ENCODE measurements around the gene CDK6.

Gene CDK6

DNA sequence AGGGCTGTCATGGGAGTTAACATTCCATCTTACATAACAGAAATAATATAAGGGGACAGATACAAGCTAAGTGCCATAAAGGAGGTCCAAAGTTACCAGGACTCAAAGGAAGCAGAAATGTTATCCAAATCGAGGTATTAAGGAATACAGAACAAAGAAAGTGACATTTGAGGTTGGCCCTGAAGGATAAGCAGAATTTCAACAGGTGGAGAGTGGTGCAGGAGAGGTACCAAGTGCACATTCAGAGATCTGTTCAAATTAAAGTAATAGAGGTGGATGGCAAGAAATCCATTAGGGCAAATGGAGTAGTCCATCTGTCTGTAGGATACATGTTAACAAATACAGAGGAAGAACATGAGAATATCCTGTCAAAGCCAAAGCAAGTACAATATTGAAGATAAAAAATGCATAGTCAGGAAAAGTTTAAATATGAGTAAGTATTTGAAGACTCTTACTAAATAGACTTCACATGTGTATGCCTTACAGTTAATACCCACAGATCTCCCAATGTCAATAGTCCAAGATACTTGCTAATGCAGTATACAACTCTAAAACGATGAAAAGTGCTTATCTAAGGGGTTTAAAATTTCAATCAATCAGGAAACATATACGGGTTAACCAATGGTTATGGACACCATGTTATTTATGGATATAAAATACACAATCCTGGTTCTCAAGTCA lies 10.0 kb downstream of the CDK6 start:
- DNase-seq (ENCODE audit: low read depth), result no peak

DNA sequence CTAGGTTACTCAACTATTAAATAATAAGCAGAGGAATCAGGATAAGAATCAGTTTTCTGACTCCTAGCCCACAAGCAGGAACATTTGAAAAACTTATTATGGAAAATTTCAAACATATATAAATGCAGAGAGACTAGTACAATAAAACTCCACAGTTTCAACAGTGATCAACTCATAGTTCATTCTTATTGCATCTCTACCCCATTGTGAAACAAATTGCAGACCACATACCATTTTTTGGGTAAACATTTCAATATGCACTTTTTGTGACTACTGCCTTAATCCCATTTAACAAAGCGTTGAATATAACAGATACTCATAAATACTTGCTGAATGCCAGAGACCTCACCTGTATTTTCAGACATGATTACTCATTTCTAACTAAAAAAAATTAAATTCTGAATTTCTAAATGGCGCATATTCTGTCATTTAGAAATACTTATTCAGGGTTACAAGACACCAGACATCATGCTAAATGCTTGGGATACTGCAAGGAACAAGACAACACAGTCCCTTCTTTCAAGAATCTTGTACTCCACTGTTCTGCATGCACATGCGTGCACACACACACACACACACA lies 11.4 kb downstream of the CDK6 start:
- DNase-seq (ENCODE audit: low read depth), result no peak

DNA sequence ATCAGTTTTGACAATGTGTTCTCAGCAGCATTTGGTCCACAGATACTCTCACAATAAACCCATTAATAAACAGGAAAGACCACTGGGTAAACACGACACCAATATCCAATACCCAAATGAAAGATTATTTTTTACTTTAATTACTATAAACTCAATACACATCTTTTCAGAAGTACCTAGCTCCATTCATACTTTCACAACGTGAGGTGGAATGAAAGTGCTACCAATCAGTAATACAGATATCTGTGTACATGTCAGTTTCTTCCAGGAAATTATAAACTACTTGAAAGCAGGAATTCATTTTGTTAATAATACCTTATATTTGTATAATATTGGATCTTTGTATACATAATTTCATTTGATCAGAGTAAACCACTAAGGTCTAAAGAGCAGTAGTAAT lies 11.9 kb downstream of the CDK6 start:
- no peak for DNase-seq (ENCODE audit: low read depth)

DNA sequence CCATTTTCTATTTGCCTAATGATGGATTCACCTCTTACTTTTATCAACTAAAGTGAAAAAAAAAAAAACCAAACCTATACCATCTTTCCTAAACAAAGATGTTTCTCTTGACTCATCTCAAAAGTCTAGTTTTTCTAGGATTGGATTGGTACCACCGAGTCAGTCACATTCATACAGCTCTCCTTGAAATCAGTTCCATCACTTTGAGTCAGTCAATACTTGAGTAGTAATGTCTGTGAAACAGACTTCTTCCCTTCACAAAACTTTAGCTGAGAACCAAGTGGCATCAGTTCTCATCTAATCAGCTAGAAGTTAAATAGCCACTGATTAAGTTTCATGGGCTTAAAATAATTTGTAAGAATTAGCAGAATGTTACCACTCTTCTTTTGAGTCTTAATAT lies 13.3 kb downstream of the CDK6 start:
- no peak for DNase-seq (ENCODE audit: low read depth)

DNA sequence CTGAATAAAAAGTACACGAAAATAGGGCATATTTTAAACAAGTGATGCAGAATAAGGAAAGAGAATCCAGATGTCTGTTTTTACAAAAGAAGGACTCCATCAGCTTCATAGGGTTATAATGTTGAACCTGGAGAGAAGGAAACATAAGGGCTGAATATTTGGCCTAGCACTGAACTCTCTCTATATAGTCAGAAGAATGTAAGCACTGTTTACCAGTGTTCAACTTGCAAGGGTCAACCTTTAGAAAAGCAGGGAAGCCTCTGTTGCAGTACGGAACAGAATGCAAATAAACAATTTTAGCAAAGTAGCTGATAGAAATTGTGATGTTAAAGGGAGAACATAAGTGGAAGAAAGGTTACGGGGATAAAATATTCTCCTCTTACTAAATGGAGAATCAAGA lies 16.2 kb downstream of the CDK6 start:
- DNase-seq (ENCODE audit: low read depth), result no peak

DNA sequence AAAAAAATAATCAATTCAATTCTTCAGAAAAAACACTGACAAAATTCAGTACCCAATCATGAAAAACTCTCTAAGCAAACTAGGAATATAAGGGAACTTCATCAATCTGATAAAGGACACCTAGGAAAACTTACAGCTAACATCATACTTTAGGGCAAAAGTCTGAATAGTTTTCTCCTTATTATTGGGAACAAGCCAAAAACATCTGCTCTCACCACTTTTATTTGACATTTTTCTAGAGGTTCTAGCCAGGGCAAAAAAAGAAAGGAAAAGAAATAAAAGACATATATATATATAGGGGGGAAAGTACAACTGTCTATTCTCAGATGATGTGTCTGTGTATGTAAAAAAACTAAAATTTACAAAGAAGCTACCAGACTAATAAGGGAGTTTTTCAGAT lies 19.0 kb downstream of the CDK6 start:
- DNase-seq (ENCODE audit: low read depth), result no peak

DNA sequence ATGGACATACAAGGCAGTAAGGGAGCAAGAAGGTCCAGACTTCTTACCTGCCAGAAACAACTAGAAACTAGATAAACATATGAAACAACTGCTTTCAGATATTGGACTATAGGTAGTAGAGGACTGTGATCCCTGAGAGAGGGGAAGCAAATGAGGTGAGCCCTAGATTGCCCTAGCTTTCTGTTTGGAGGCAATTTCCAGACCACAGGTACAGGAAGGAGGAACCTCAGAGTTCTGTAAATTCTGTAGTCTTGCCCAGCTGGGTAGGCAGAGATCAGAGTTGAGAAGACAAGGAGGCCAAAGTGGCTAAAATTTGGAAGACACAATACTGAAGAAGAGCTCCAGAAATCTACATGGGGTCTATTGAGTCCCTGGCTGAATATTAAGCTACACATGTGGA lies 21.0 kb downstream of the CDK6 start:
- no peak for DNase-seq (ENCODE audit: low read depth)

DNA sequence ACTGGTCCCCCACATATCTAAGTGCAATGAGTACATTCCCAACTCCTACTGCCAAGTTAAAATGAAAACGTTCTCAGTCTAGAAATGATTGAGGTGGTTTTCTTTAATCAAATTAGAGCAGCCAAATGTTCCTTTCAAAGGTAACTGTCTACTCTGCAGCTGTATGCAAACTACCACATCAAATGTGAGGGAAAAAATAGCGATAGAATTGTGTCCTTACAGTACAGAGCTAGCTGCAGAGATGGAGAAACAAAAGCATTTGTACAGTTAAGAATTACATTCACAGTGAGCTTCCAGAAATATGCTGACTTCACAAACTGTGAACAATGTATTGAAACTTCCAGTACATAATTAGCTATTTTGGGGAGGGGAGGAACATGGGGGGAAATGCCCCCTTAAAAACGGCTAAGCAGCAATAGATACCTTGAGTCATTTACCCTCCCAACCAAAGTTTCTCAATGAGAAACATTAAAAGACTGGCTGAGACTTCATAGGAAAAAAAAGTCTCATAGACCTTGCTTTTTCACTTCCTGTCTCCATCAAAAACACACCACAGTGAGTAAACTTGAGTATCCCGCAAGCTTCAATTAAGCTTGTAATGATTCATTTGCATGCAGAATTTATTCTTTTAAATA lies 22.9 kb downstream of the CDK6 start:
- DNase-seq (ENCODE audit: low read depth), result no peak

DNA sequence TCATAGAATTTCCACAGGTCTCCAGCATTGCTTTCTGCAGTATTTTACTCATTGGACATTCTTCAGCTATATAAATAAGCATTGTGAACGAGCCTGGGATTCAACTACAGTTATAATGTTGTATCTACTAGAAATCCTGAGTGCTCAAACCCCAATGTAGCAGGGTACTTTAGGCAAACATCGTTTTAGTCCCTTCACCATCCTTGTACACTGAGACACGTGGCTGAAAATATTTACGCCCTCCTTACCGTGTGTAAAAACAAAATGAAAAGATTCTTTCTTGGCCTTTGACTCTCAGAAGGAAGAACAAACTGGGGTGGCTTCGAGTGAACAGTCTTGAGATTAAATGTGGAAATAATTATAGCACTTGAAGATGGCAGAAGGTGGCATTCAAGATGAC lies 25.2 kb downstream of the CDK6 start:
- no peak for DNase-seq (ENCODE audit: low read depth)

DNA sequence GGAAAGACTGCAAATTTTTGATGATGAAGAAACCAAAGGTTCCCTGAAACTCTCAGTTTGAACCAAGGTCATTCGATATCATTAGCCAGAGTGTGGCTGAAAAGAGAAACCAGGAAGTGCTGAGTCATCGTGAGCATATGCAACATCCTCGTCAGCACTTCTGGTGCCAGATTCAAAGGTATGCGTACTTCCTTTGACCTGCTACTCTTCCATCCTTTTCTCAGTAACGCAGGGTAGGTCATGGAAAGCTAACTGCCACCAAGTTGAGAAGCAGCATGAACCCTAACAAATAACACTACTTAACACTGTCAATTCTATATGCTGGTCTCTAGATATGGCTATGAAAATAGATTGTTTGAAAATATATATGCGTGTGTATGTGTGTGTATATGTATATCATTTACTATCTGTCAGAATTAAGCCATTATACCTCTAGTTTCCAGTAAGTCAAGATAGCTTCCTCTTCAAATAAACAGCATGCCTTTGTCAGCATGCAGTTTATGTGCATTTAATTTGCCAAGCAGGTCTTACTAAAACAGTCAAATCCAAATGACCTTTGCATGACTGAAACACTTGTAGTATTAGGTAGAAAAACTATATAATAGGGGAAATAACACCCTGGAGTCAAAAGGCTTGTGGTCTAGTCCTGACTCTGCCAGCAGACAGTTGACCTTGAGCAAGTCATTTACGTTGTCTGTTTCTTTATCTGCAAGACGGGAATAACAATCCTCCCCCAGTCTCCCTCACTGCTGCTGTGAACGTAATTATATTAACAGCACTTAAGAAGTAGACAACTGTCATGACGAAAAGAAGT lies 26.4 kb downstream of the CDK6 start:
- peak; percentile 91 for DNase-seq (ENCODE audit: low read depth)

DNA sequence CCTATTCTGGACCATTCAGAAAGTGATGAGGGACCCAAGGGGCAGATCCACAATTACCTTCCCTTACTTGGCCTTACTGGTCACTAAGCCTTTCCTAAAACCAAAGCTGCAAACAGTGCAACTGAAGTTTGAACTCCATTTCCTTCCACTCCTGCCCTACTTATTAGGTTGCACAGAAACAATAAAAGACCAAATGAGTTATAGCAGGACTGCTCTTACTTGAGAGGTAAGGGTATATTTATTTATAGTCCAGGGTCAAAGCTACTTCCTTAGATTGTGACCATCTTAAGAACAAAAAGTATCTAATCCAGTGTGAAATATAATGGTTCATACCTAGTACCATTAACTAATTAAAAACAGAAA lies 27.0 kb downstream of the CDK6 start:
- DNase-seq (ENCODE audit: low read depth), result no peak

DNA sequence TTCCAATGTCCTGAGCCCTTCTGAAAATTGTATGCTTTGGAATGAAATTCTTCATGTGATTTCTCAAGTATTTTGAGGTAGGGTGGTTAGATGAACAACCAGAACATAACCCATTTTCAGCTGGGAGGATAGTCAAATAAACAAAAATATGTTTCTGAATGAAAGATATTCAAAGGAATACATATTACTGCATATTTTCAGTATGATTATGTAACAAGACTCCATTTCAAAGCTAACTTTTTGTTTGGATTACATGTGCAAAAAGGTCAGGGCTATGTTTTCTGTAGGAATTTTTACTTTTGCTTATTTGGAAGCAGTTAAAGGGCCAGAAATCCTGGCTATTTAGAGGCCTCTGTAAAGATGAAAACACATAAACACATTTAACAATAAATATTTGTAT lies 27.7 kb downstream of the CDK6 start:
- peak; percentile 31 for DNase-seq (ENCODE audit: low read depth)

DNA sequence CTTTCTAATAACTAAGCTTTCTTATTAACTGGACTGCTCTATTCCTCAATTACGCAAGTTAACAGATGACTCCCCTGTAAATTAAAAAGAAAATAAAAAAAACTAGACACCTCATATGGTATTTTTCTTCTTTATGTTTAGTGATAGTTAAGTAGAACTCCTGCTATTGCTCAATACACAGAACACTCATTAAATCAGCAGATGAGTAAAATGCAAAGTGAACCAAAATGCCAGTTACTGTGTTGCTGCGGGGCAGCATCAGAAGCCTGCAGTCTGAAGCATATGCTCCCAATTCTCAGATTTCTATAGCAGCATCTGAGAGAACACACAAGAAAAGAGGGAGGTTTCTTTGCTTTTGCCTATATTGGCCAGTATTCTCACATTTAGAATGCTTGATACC lies 28.4 kb downstream of the CDK6 start:
- DNase-seq (ENCODE audit: low read depth), result peak; percentile 47

DNA sequence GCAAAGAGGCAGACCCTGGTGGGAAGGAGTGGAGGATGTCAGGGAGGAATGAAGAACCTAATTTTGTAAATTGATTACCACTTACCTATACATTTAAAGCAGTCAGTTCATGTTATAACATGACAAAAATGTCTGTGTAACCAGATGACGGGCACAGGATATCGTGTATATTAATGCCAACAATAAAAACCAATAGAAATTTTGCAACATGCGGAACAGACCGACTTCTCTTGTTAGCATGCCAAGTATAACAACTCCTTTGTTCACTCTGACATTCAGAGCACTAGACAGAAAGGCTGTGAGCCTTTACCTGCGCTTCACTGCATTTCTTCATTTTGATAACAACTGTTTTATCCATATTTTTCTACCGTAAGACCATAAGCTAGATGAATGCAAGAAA lies 29.9 kb downstream of the CDK6 start:
- no peak for DNase-seq (ENCODE audit: low read depth)

DNA sequence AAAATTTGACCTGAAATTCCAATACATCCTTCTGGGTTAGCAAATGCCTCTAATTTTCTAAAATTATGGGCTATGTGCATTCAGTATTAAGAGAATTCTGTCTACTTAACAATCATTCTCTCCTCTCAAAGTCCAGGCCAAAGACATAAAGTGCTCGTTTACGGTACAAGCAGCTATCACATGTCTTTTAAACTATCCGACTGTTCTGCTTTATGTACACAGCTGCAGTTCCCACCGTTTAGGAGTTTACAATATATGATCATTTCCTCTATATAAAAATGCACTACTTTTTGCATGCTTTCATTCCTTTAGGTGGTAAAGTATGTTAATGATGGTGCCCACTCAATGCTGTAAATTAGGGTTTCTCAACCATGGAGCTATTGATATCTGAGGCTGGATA lies 34.0 kb downstream of the CDK6 start:
- DNase-seq (ENCODE audit: low read depth), result no peak

DNA sequence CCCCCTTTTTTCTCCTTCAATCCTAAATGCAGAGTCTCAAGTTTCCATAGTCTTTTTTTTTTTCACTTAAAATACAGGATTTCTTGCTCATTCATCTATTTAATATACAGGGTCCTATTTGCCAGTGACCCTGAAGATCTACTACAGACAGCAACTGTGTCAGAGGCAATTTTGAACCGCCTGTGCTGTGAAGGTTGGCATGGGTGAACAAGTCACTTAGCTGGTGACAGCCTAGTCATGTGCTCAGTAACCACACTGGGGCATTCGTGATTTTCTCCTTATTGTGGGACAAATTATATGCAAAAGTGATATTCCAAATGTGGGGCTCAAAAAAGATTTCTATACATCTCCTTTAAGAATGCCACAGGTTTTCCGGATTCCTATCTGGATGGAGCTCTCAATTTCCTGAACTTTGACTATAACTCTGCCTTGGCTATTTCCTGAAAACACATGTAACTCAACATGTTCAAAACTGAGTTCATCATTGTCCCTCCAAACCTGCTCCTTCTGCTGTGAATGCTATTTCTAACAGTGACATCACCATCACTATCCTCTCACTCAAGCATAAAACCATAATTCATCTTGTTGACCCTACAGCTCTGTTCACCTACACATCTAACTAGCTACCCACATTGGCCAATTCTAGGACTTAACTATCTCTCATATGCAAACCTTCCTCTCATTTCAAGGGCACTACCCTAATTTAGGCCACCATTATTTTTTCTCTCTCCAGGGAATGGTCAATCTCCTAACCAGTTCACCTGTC lies 36.7 kb downstream of the CDK6 start:
- DNase-seq (ENCODE audit: low read depth), result no peak

DNA sequence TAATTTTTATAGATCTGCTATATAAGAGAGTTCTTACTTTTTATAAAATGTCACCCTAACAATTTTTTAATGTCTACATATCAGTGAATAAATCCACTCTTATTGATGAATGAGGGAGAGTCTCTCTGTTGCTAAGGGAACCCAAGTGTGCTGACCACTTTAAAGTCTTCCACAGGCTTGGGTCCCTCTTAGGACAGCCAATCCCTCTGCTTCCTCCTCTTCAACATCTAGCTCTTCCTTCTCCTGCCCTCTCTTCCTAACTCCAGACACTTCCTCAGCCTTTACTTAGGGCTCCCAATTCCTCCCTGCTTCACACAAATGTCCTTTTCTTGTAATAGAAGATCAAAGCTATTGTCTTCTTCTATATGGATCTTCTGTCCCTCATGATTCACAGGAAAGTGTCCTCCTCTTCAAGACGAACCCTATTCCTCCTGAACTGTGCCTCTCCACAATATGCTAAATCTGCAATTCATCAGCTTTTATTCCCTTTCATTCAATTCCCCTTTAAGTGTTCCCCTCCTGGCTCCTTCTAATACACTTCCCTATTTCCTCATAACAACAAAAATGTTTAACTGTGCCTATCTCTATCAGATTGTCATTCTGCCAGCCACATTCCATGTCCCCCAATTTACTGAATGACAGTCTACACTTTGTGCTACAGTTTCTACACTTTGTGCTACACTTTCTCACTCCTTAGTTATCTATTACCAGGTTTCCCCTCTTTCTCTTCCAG lies 37.7 kb downstream of the CDK6 start:
- no peak for DNase-seq (ENCODE audit: low read depth)

DNA sequence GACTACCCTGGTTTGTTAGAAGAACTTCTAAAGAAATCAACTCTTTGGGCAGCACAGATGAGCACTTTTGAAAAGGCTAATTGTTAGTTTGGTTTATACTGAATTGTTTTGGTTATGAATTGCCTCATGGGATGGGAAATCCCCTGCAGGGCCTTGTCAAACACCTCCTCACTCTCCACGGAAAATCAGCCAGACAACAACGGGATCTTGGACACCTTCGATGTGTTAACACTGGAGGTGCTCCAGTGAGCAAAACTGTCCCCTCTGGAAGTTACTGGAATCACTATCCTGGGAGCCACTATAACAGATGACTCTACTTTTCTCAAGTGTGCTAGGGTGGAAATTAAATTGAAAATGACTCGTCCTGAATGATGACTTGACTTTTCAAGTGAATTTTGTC lies 38.7 kb downstream of the CDK6 start:
- DNase-seq (ENCODE audit: low read depth), result no peak

DNA sequence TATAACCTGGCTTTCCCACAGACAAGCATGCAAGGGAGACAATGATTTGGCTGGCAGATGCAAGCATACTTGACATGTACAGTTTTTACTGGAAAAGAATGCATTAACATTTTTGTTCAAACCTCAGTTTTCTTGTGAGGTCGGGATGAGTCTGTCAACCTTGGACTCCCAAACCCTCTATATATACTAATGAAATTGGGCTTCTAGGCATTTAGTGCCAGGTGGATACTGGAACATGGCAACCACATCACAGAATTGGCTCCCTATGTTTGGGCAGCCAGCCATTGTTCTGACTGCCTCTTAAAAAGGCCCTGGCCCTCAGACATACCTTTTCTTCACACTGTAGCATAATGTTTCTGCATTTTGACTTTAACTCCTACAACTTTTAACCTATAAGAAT lies 39.1 kb downstream of the CDK6 start:
- DNase-seq (ENCODE audit: low read depth), result no peak

DNA sequence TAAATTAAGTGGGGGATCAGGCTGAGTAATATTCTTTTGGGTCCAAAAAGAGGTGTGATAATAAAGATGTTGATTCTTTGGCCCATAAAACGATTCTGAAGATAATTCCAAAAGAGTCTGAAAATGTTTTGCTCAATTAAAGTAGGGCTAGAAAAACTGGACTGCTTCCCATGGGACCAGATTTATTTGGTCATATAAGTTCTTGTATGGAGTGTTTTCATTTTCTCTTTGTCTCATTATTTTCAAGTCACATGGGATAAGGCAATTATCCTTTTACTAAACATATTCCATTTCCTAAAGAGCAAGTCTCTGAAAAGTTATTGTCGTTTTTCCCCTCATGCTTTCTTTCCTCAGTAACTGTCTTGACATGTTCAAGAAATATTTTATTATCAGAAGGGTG lies 41.5 kb downstream of the CDK6 start:
- DNase-seq (ENCODE audit: low read depth), result no peak

DNA sequence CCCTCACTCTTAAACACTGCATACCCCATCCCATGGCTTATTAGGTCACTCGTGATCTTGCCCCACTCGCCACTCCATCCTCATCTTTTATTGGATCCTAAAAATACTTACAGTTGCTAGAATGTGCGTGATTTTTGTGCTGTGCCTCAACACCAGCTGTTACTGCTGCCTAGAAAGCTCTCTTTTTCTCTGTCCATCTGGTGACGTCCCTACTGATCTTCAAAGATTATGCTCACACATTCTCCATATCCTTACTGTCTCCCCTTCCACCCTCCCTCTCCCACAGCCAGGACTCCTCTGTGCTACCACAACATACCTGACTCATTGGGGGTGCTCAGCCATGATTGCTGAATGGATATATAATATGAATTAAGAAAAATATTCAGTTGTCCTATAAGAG lies 42.0 kb downstream of the CDK6 start:
- DNase-seq (ENCODE audit: low read depth), result no peak
